Left cardiac atrium (tissue), 4 donors: Measurements from ENCODE around the gene ARHGEF6. TPM values are rescaled to one million over a fixed set of nuclear protein-coding genes. Genes with fewer than 3 reads are reported as not detected.

Source experiments
- ATAC-seq, 2 donors: fragments of 200-7000 bp; cut with Tn5 transposase; one replicate each; pipeline ENCODE4 v1.9.1; 2020; ENCODE audit warnings: mild to moderate bottlenecking in 2 of 2, moderate library complexity in 2 of 2
- DNase-seq: peaks from one replicate; pipeline ENCODE4 v3.0.0-alpha.2; 2020
- intact Hi-C, 2 donors: fragments of 100-400 bp; cut with DNase I; formaldehyde crosslinking; loops; one replicate each; pipeline versions ENCODE4 v1.14.1 to v1.15.1; 2022 to 2023
- total RNA-seq, 2 donors: library from RNA; stranded (reverse); fragmentation: NEBNext Ultra II Directional; extraction: Animal tissue kit (Norgen Biotek cat#: 25700); gene quantifications; one replicate each; pipeline ENCODE4 v1.2.1, GENCODE V29; 2021
- donor health status: DM: no; HTN: yes; CAD: no.
- donor health status: DM: no; HTN: yes; CAD: no; lungs with severe emphysema.
- donor health status: DM: yes; HTN: yes; CAD: no.
- donor health status: Dilated cardiomyopathy.

ARHGEF6 gene
- total RNA-seq, 2 donors from 2014 or later, result 34.9 to 40.0 TPM

- DNase-seq, result no peak
- ATAC-seq, result no peak
- intact Hi-C loops, result no loop called here
Measured at GRCh38 chrX:136755411-136755810, 25.3 kb downstream of the ARHGEF6 start.

GRCh38 chrX:136754651-136755050 lies 26.1 kb downstream of the ARHGEF6 start:
- intact Hi-C loops, result no loop called here
- DNase-seq, result peak; percentile 38

GRCh38 chrX:136752796-136753195 lies 27.9 kb downstream of the ARHGEF6 start:
- intact Hi-C loops, result no loop called here
- DNase-seq, result no peak
- peak in 1 of 2 donors; percentile 67 for ATAC-seq

More at GRCh38 chrX:136754651-136755050, 26.1 kb downstream of the ARHGEF6 start:
- ATAC-seq, result peak; percentile 83 to 84

- ATAC-seq, result no peak
- DNase-seq, result no peak
- intact Hi-C loops, result no loop called here
Measured at GRCh38 chrX:136752346-136752745, 28.4 kb downstream of the ARHGEF6 start.

- DNase-seq, result no peak
- ATAC-seq, result no peak
- intact Hi-C loops, result no loop called here
Measured at GRCh38 chrX:136750364-136750763, 30.4 kb downstream of the ARHGEF6 start.

- peak; percentile 44 to 59 for ATAC-seq
- no peak for DNase-seq
- intact Hi-C loops, result no loop called here
Measured at GRCh38 chrX:136747003-136747986, 33.4 kb downstream of the ARHGEF6 start.

GRCh38 chrX:136745215-136746173 lies 35.2 kb downstream of the ARHGEF6 start:
- DNase-seq (no peak), ATAC-seq (no peak)
- intact Hi-C loops, result no loop called here

- ATAC-seq (no peak), DNase-seq (no peak)
- intact Hi-C loops, result no loop called here
Measured at GRCh38 chrX:136742721-136743379, 37.9 kb downstream of the ARHGEF6 start.

- ATAC-seq, result no peak
- intact Hi-C loops, result no loop called here
- DNase-seq, result no peak
Measured at GRCh38 chrX:136738049-136738729, 42.5 kb downstream of the ARHGEF6 start.

GRCh38 chrX:136736690-136737089 lies 44.0 kb downstream of the ARHGEF6 start:
- ATAC-seq (peak in 1 of 2 donors; percentile 44), DNase-seq (no peak)
- intact Hi-C loops, result no loop called here

GRCh38 chrX:136735601-136736000 lies 45.1 kb downstream of the ARHGEF6 start:
- intact Hi-C loops, result no loop called here
- ATAC-seq (no peak), DNase-seq (no peak)

GRCh38 chrX:136733613-136734012 lies 47.1 kb downstream of the ARHGEF6 start:
- DNase-seq (no peak), ATAC-seq (no peak)
- intact Hi-C loops, result no loop called here

GRCh38 chrX:136731798-136732197 lies 48.9 kb downstream of the ARHGEF6 start:
- no peak for ATAC-seq
- no peak for DNase-seq
- intact Hi-C loops, result no loop called here

GRCh38 chrX:136731207-136731782 lies 49.4 kb downstream of the ARHGEF6 start:
- intact Hi-C loops, result no loop called here
- no peak for DNase-seq
- ATAC-seq, result peak; percentile 23 to 65

GRCh38 chrX:136728393-136728792 lies 52.3 kb downstream of the ARHGEF6 start:
- intact Hi-C loops, result no loop called here
- DNase-seq, result no peak
- ATAC-seq, result no peak

GRCh38 chrX:136725441-136726104 lies 55.2 kb downstream of the ARHGEF6 start:
- intact Hi-C loops, result no loop called here
- peak; percentile 47 to 93 for ATAC-seq
- no peak for DNase-seq

GRCh38 chrX:136718091-136718490 lies 62.6 kb downstream of the ARHGEF6 start:
- intact Hi-C loops, result loop anchor here in 1 of 2 donors (10.0 kb wide), 1 partner anchor 47 kb away; no protein-coding TSS in a partner anchor
- DNase-seq (no peak), ATAC-seq (no peak)
